ENCODE results near the gene TXNL4A.
"Not testable (repeated sequence)": the region's sequence is repeated elsewhere in the genome, so short reads cannot be mapped to it uniquely, and the experiment has no call there.

TXNL4A gene, protein sequence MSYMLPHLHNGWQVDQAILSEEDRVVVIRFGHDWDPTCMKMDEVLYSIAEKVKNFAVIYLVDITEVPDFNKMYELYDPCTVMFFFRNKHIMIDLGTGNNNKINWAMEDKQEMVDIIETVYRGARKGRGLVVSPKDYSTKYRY

DNA sequence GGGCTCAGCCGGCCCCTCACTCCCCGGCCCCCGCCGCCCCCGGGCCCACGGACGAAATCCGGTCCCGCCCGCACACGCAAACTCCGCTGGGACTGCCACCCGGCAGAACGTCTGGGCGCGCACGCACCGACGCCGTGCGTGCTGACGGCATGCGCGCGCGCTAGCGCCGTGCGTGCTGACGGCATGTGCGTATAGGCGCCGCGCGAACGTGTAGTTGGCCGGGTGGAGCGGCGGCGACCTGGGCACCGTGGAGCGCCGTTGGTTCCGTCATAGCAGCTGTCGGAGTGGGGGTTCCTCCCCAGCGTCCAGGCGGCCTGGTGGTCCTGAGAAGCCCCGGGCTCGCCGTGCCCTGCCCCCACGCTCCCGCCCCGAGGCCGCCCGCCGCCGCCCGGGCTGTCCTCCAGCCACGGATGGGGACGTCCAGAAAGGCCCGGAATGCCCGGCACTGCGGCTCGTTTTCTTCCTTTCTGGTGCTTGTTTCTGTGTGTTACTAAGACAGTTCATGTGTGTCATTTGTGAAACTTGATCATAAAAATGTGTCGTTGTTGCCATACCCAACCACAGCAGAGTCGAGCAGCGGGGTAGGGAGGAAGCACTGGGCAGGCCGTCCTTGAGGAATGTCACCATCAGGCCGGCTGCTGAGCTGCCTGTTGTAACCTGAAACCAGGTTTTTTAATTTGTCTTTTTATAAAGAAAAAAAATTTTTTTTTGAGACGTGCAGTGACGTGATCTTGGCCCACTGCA is at the start of gene TXNL4A:
TXNL4A (minus strand) TSS at position 113 of the 744 bp plus-strand sequence. CDS start 171 bp downstream, outside the sequence.
- peak; percentile 70 for DNase-seq (ENCODE audit: low read depth, low spot score)

DNA sequence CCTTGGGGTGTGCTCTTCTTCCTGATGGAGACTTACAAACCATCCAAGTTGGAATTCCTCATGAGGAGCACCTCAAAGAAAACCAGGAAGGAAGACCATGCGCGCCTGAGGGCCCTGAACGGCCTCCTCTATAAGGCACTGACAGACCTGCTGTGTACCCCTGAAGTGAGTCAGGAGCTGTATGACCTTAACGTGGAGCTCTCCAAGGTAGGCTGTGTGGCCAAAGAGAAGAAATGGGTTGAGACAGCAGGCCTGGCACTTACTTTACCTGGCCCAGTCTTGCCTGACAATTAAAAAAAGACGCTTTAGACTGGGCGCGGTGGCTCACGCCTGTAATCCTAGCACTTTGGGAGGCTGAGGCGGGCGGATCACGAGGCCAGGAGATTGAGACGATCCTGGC is 48.9 kb upstream of the TXNL4A start:
- no peak for DNase-seq (ENCODE audit: low read depth, low spot score)

DNA sequence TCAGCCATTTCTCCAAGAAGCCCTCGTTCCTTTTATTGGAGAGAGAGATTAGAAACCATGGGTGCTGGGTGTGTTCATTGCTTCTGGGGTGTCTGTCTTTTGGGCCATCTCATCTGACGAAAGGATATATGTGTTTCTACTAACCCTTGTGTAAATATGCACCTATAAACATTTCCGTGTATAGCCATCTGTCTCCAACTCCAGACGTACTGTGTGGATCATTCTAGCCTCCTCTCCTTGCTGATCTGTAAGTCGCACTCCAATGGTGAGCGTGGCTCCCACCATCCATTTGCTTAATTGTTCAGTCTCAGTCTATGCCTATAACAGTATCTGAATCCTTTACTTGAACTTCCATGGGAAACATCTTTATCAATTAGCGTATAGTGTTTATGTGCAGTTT is 47.6 kb upstream of the TXNL4A start:
- no peak for DNase-seq (ENCODE audit: low read depth, low spot score)

DNA sequence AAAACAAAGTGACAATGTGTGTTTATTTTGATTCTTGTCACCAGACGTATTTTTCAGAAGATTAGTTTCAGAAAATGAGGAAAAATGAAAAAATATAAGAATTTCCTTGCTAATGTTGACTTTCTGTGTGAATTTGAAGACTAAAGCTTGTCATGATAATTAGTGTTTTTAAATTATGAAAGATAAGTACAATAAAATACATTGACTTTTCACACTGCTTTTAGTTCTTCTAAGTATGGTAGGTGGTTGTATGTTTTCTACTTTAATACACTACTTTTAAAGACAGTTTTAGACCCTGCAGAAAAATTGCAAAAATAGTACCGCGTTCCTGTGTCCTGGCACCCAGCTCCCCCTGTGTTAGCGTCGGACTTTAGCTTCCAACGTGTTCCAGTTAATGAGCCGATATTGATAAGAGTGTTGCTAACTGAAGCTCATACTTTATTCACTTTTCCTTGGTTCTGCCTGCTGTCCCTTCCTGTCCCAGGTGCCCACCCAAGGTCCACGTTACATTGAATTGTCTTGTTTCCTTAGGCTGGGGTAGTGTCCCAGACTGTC is 46.6 kb upstream of the TXNL4A start:
- DNase-seq (ENCODE audit: low read depth, low spot score) = no peak

DNA sequence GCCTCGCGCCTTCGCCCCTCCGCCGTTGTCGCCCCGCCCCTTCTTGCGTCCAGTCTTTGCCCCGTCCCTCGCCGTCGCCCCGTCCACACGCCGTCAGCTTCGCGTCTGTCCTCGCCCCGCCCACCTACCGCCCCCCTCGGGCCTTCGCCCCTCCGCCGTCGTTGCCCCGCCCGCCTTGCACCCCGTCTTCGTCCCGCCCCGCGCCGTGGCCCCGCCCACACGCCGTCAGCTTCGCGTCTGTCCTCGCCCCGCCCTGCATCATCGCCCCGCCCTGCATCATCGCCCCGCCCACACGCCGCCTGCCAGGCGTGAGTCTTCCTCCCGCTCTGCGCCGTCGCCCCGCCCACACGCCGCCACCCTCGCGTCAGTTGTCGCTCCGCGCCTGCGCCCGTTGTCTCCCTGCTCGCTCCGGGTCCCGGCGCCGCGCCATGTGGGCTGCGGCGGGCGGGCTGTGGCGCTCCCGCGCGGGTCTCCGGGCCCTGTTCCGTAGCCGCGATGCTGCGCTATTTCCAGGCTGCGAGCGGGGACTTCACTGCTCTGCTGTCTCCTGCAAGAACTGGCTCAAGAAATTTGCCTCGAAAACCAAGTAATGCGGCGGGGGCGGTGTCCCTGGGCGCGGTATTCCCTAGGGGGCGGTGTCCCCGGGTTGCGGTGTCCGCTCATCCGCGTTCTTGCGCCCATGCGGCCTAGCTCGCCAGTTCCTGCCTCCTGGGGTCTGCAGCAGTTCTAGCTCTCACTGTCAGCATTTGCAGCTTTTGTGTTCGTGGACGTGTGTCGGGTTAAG is 45.9 kb upstream of the TXNL4A start, which contains the start of gene RBFA:
RBFA (plus strand) TSS at position 367 of the 784 bp plus-strand sequence; CDS start at position 429, 62 bp downstream.
- peak; percentile 100 for DNase-seq (ENCODE audit: low read depth, low spot score)

DNA sequence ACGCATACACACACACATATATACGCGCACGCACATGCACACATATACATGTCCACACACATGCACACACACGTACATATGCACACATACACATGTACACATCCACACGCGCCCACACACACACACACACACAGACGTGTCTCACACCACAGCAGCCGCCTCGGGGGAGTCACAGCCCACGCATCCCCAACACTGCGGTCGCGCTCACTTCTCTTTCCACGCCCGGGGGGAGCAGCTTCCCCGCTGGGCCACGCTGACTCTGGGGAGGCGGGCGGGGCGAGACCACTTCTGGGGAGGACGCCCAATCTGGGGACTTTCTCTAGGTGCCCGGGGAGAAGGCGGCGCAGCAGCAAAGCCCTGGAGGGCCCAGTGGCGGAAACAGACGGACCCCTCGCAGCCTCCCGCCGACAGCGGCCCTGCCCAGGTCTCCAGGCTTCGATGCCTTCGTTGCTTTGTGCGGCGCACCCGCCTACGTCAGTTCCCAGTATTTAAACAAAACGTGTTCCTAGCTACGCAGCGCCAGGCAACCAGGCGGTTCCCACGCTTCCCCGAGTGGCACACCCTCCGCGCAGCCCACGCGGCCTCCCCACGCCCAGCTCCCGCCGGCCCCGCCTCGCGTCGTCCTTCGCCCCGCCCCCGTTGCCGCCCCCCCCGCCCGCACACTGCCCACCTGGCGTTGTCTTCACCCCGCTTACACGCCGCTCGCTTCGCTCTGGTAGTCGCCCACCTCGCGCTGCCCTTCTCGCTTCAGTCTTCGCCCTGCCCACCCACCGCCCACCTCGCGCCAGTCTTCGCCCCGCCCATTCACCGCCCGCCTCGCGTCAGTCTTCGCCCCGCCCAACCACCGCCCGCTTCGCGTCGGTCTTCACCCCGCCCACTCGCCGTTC is 45.1 kb upstream of the TXNL4A start:
- DNase-seq (ENCODE audit: low read depth, low spot score) = peak; percentile 33

DNA sequence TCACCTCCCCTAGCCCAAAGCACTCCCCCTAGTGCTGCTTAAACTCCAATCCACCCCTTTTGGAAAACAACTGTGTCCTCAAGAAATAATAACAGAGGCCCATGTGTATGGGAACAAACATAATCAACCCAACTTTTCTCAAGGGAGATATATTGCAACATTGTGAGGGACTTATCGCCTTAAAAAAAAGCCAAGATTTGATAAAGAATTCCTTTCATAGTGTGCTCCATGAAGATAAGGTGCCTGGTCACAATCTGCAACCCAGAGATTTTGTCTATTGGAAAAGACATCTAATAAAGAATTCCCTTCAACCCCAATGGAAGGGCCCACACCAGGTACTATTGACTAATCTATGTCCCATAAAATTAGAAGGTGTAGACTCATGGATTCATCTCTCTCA is 41.3 kb upstream of the TXNL4A start:
- DNase-seq (ENCODE audit: low read depth, low spot score) = no peak

DNA sequence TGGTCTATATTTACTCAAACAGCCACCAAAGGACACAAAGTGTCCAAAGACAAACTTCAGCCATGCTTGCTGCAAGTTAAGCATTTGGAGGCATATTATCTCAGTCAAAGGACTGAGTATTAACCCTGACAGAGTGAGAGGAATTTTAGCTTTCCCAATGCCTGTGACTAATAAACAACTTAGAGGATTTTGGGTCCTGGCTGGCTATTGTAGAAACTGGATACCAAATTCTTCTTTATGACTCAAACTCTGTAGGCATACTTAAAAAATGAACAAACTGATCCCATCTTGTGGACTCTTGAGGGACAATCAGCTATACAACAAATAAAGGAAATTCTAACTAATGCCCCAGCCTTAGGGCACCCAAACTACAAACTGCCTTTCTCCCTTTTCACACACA is 39.4 kb upstream of the TXNL4A start:
- DNase-seq (ENCODE audit: low read depth, low spot score) = not testable (repeated sequence)

DNA sequence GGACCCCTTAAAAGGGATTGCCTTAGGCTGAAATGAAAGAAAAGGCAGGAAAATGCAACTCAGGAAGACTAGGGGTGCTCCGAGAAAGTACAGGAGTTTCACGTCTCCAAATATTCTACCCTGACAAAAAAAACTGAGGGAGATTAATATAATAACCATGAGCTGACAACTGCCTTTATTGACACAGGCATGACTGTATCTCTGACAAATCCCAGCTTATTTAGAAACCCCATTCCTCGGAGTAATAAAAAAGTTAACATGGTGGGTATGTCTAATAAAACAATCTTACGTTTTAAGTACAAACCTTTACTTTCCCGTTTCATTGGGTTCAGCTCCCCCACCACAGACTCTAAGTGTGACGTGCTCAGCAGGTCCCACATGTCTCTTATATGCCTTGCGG is 38.0 kb upstream of the TXNL4A start:
- no peak for DNase-seq (ENCODE audit: low read depth, low spot score)

DNA sequence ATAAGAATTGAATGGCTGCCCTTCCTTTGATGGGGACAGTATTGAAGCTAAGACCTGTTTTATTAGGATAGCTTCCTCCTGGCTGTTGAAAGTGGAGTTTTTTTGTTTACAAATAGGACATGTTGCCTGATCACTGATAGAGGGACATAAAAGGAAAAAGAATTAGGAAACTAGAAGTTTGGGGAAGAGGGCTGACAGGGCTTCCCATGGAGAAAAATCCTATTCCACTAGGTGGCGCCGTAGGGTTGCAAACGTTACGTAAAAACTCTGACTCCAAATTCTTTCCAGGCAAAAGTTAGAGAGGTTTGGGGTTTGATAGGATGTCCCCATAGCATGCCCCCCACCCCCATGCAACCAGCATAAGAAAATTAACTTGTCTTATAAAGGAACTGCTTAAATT is 34.8 kb upstream of the TXNL4A start:
- no peak for DNase-seq (ENCODE audit: low read depth, low spot score)

DNA sequence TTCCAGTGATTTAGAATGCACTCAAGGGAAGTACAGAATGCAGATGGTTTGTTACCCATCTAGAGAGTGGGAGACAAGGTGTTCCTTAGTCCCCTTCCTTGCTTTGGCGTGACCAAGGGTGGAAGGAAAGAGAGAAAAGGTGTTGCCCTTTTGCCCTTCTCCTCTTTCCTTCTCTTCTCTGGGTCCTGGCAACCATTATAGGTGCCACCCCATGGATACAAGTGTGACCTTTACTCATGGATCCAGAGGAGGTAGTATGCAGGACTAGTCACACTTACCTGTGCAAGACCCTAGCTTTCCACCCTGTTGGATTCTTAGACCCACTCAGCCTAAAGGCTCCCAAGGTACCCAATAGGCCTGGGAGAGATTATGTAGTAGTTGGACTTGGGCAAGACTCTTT is 34.2 kb upstream of the TXNL4A start:
- DNase-seq (ENCODE audit: low read depth, low spot score) = no peak

DNA sequence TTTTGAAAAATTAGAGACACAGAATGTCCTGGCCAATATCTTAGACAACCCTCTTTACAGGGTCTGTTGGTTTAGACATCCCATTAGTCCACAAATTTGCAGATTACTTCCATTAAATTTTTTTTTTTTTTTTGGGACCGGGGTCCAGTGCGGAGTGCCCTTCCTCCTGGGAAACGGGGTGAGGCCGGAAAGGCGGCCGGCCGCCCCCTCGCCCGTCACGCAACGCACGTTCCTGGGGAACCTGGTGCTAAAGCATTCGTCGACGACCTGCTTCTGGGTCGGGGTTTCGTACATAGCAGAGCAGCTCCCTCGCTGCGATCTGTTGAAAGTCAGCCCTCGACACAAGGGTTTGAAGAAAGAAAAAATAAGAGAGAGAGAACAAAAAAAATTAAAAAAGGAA is 24.4 kb upstream of the TXNL4A start:
- DNase-seq (ENCODE audit: low read depth, low spot score) = no peak

DNA sequence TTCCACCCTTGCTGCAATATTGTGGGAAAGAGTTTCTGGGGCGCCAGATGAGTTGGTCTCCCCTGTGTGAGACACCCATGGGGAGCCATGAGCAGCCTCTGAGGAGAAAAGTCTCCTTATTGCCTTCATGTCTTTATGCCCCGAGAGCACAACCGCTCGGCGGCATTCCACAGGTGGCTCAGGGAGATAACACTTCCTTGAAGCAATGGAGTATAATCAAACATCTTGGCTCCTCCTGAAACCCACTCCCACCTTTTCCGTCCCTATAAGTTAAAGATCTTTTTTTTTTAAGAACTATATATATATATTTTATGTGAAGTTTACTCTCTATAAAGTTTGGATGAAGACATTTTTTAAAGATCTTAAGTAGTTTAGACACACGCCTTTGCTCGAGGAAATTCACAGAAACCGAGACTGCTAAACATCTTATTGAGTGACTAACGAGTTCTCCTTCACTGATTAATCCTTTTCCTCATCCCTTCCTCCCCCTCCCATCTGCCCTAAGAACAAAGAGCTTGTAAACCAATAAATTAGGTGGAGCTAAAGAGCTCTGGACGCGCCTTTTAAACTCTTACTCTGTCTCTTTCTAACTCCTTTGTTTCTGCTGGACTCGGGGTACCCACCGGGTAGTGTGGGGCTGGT is 23.3 kb upstream of the TXNL4A start:
- DNase-seq (ENCODE audit: low read depth, low spot score) = not testable (repeated sequence)

DNA sequence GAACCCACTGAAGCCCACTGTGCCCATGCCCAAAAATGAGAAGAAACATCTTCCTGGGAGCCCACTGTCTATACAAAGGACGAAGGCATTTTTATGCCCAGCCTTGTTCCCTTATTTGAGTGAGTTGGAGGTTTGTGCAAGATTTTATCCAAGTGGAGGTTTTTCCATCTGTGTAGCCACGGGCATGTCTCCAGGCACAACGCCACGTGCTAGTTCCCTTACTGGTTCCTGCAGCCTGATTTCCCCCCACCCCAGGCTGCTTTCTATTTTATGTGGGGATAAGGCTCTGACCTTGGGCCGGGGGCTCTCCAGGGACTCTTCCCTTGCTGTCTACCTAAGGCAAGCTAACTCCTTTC is 22.2 kb upstream of the TXNL4A start:
- DNase-seq (ENCODE audit: low read depth, low spot score) = no peak

DNA sequence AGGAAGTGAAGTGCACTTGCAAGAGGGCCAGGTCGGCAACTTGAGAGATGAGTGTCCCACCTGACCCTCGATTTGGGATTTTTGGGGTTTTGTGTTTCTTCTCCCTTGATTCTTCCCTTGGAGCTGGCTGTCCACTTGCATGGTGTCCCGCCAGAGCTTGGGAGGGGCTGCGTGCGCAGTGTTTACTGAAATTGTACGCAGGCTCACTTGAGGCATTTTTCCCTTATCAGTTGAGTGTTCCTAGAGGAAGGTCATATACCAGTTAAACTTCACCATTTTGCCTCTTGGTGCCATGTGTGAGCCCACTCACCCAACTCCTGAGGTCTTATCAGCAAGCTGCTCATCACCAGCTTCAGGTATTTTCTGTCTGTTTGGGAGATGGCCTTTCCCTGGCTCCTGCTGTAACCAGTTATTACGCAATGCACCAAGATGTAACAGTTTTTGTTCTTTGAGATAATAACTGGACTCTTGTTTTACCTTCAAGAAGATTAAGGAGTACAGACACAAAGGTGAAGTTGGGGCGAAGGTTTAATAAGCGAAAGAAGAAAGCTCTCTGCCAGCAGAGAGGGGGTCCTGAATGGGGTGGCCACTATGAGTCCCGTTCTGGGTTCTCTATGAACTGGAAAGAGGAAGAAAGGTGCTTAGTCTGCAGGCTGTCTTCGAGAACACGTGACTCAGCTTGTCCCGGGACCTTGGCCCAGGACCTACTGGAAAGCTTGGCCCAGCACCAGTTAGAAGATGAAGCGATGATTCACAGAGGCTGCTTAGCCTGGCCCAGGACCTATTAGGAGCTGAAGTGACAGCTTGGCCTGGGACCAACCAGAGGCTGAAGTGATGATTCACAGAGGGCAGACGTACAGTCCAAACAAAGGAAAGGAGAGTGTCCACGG is 21.5 kb upstream of the TXNL4A start:
- no peak for DNase-seq (ENCODE audit: low read depth, low spot score)

DNA sequence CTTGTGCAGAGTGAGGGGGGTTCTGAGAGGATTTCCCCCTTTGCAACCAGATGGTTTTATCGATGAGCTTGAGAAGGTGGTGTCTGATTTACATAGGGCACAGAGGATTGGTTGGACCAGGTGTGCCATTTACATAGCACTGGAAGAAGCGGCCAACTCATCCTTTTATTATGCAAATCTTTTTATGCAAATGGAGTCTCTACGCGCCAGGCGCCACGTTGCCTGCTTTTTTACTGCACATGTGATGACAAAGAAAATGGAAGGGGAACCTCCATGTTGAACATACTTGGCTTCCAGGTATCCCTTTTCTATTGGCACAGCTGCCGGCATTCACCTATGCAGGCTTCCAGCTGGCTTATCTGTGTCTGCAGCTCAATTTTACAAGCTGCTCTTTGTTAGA is 18.4 kb upstream of the TXNL4A start:
- no peak for DNase-seq (ENCODE audit: low read depth, low spot score)

DNA sequence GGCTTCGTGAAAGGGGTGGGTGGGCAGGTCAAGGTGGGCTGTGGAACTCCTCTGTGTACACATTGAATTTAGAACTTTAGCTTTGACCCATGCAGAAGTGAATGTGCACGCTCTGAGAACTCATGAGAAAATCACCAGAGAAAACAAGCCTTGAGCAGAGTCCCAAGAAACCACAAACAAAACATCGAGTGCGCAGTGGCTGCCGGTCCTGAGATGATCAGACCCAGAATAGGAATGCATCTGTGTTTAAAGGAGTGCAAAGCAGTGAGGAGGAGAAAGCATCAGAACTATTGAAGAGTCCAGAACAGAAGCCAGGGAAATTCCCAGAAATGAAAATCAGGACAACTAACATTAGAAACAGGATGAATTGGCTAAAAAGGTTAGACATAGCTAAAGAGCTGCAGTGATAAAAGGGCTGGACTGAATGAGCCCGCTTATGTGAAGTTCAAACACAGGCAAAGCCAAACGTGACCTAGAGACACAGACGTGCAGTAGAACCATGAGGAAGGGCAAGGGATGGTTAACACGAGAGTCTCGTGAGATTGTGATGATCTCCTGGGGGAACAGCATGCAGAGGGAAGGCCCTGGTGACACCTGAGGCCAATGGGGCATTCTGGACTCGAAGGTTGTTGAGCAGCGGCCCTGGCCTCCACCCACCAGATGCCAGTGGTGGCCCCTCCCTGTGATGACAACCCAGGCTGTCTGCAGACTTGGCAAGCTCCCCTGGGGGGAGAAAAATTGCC is 16.4 kb upstream of the TXNL4A start:
- no peak for DNase-seq (ENCODE audit: low read depth, low spot score)

DNA sequence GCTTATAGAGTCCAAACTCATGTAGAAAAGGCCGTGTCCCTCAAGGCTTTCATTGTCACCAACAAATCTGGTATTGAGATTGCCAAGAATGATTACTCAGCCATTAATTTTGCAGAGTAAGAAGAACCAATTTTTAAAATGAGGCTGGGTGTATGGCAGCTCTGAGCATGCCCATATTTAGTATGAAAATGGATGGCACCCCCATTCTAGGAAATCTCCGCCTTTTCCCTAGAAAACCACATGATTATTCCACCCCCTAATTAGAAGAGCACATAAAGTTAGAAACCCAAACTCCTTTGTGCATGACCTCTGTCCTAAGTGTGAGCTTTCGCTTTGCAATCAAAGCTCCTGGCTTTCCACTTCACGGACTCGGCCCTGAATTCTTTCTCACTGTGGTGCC is 14.1 kb upstream of the TXNL4A start:
- DNase-seq (ENCODE audit: low read depth, low spot score) = no peak

DNA sequence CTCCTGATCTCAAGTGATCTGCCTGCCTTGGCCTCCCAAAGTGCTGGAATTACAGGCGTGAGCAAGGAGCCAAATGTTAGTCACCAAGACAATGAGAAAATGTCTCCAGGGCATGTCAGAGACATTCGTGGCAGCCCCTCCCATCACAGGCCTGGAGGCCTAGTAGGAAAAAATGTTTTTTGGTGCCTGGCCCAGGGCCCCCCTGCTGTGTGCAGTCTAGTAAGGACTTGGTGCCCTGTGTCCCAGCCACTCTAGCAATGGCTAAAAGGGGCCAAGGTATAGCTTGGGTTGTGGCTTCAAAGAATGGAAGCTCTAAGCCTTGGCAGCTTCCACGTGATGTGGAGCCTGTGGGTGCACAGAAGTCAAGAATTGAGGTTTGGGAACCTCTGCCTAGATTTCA is 12.5 kb upstream of the TXNL4A start:
- DNase-seq (ENCODE audit: low read depth, low spot score) = no peak

Measured in activated naive CD8-positive, alpha-beta T cell treated with anti-CD3 and anti-CD28 coated beads, Interleukin-2, amount 50 U/mL, for 16 hours (primary cell).